ENCODE results near the gene CLPSL2.

DNA sequence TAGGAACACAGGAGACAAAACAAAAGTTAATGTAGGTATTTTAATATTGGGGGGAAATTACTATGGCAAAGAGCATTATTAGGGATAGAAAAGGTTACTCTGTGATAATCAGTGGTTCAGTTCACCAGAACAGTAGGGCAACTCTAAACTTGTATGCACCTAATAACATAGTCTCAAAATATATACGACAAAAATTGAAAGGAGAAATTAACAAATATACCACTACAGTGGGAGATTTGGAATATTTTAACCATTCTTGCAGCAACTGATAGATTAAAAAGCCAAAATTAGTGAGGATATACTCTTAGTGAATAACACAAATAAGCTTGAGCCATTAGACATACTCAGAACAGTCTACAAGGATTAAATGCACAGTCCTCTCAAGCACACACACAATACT lies 28.5 kb upstream of the CLPSL2 start:
- TF ChIP-seq, protein P1, sequence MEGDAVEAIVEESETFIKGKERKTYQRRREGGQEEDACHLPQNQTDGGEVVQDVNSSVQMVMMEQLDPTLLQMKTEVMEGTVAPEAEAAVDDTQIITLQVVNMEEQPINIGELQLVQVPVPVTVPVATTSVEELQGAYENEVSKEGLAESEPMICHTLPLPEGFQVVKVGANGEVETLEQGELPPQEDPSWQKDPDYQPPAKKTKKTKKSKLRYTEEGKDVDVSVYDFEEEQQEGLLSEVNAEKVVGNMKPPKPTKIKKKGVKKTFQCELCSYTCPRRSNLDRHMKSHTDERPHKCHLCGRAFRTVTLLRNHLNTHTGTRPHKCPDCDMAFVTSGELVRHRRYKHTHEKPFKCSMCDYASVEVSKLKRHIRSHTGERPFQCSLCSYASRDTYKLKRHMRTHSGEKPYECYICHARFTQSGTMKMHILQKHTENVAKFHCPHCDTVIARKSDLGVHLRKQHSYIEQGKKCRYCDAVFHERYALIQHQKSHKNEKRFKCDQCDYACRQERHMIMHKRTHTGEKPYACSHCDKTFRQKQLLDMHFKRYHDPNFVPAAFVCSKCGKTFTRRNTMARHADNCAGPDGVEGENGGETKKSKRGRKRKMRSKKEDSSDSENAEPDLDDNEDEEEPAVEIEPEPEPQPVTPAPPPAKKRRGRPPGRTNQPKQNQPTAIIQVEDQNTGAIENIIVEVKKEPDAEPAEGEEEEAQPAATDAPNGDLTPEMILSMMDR (IDR thresholded peaks at IDR 0.05; ENCODE audit: low read length), result no peak
- no peak for TF ChIP-seq EZH2 (IDR thresholded peaks at IDR 0.05; ENCODE audit: borderline replicate concordance, low read length)
